HG03159 (cell line): ENCODE data around the gene VILL.
A peak's percentile ranks its signal among the peaks of the same experiment; 100 is the strongest.
"Not testable (repeated sequence)": the region's sequence is repeated elsewhere in the genome, so short reads cannot be mapped to it uniquely, and the experiment has no call there.

Experiments
- ATAC-seq: cut with Tn5 transposase; IDR thresholded peaks from one replicate; pipeline ENCODE4 v1.9.1; 2021; ENCODE audit warnings: mild to moderate bottlenecking, moderate library complexity; ENCODE audit not compliant: unreplicated experiment

The VILL gene

DNA sequence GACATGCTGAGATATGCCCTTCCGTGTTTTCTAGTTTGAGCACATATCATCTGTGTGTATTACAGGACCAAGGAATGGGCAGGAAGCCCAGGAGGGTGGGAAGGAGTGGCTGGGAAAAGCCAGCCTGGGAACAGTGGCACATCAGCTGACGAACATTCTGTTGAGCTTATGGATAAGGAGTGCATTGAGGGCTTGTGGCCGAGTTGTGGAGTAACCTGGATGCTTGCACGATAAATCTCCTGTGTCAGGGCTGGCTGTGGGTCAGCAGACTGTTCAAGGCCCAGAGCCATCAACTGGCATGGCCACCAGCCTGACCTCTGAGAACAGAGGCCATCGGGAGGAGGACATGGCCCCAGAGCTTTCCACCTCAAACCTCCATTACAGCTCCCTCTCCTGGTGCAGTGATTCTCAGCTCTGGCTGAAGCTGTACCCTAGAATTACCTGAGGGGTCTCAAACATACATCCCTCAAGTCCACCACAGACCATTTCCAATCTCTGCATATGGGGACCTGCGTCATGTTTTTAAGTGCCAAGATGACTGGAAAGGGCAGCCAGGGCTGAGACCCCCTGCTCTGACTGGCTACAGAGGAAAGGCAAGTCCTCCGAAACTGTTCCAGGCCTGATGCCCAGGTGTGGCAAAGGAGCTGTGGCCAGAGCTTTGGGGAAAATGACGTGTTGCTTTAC, 4.8 kb upstream of the VILL start:
- no peak for ATAC-seq

GRCh38 chr3:37986479-37987314, 3.9 kb upstream of the VILL start:
- no peak for ATAC-seq

- ATAC-seq = no peak
Observed at GRCh38 chr3:37987315-37987697, 3.3 kb upstream of the VILL start.

DNA sequence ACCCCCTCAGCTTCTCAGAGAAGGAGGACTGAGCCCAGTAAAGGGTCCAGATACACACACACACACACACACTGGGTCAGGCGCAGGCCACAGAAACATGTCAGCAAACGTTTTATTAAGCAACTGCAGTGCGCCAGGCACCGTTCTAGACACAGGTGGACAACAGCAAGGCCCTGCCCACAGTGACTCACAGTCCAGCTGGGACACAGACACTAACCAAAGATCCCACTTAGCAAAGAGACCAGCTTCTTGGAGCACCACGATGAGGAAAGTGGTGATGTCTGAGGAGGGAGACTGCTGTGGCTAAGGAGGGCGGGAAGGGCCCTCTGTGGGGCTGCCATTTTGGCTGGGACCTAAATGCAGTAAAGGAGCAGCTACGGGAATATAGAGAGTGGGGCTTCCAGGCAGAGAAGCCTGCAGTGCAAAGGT, 2.8 kb upstream of the VILL start:
- ATAC-seq = no peak

DNA sequence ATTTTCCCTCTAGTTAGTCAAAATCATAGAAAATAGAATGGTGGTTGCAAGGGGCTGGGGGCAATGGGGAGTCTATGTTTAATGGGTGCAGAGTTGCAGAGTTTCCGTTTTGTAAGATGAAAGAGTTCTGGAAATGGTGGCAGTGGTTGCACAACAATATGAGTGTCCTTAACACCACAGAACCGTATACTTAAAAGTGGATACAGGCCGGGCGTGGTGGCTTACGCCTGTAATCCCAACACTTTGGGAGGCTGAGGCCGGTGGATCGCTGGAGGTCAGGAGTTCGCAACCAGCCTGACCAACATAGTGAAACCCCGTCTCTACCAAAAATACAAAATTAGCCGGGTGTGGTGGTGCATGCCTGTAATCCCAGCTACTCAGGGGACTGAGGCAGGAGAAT, 2.2 kb upstream of the VILL start:
- ATAC-seq = not testable (repeated sequence)

- no peak for ATAC-seq
Observed at GRCh38 chr3:37988931-37989525, 1.6 kb upstream of the VILL start.

- ATAC-seq = no peak
Observed at GRCh38 chr3:37989821-37990480, 635 bp upstream of the VILL start.

- no peak for ATAC-seq
Observed at GRCh38 chr3:37991109-37991508, 523 bp downstream of the VILL start.

DNA sequence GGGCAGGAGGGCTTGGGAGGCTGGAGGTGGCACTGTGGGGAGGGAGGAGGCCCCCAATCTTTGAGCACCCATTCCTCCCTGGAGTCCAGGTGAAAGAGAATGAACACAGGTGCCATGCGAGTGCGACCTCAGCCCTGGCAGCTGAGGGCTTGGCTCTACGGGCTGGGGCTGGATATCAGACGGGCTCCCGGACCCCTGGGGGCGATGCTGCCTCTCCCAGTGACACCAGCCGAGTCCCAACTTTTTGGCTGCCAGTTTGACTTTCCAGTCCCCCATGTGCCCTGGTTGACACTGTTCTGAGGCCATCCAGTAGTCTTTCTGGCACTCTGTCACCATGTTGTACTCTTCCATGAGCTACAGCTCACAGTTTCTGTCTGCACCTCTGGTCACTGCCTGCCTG, 1.2 kb downstream of the VILL start:
- ATAC-seq = no peak

DNA sequence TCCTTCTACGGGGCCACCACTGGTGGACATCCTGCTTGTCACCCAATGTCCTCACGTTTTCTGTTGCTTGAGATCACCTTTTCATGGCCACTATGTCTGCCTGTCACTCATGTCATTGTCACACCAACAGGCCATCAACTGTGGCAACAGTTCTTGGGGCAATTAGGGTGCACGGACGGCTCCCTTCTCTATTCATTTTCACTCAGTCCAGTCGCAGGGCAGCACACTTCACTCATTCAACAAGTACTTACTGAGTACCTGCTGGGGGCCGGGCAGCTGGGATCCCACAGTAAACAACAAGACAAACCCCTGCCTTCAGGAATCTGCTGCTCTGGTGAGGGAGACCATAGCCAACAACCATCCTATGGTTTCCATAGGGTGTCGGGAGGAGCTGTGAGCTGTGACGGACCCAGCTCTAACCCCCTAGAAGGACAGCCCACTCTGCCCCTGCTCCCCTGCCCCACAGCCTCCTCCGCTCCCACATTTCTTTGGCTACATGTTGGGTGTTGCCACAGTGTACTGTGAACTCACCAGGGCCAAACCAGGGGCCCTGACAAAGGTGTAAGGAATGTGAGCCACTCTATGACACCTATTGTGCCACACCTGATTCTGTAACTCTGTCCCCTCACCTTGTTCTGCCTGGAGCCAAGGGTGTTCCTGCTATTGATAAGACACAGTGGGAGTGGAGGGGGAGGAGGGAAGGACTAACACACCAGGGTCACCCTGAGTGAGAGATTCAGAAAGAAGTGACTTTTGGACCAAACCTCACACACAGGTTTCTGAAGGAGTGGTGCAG, 1.9 kb downstream of the VILL start:
- no peak for ATAC-seq

- no peak for ATAC-seq
Observed at GRCh38 chr3:37993067-37993455, 2.5 kb downstream of the VILL start.

GRCh38 chr3:37993460-37993819, 2.9 kb downstream of the VILL start:
- ATAC-seq = no peak

- ATAC-seq = peak; percentile 51
Observed at GRCh38 chr3:37993820-37994638, 3.4 kb downstream of the VILL start.

- ATAC-seq = no peak
Observed at GRCh38 chr3:37994639-37994972, 4.0 kb downstream of the VILL start.

- ATAC-seq = no peak
Observed at GRCh38 chr3:37995652-37996641, 5.4 kb downstream of the VILL start.

GRCh38 chr3:37996785-37997301, 6.3 kb downstream of the VILL start:
- ATAC-seq = peak; percentile 57

DNA sequence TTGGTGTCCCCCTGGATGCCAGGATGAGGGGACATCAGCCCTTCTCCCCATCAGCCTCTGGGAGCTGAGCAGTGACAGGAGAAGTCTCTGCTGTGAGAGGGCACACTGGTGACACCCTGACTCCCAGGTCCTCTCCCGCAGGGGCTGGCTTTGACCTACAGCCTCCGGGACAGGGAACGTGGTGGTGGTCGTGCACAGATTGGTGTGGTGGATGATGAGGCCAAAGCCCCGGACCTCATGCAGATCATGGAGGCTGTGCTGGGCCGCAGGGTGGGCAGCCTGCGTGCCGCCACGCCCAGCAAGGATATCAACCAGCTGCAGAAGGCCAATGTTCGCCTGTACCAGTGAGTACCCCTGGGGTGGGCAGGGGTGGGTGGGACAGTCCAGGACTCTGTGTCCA, 6.8 kb downstream of the VILL start:
- no peak for ATAC-seq

- no peak for ATAC-seq
Observed at GRCh38 chr3:37997791-37998370, 7.3 kb downstream of the VILL start.
